Peyer's patch (tissue), 4 donors: ENCODE measurements around the gene LDLRAD3.
"Not testable (repeated sequence)": the region's sequence is repeated elsewhere in the genome, so short reads cannot be mapped to it uniquely, and the experiment has no call there.

Experiments
- POLR2A ChIP-seq, 2 donors: fragments of 450-650 bp; IDR thresholded peaks; one replicate each; pipeline ENCODE4 v1.5.1; 2017; ENCODE audit warnings: antibody characterized with exemption in 2 of 2, mild to moderate bottlenecking in 2 of 2, moderate library complexity in 2 of 2
- TF ChIP-seq, protein P1 (sequence below), 6 experiments: fragments of 450-650 bp in 4 of 6; fragments of 200-600 bp in 2 of 6; sonication (generic) in 1 of 6; IDR thresholded peaks; one replicate each; pipeline ENCODE4 v1.5.1; 2017 to 2019; ENCODE audit warnings: antibody characterized with exemption in 6 of 6, mild to moderate bottlenecking in 3 of 6, moderate library complexity in 1 of 6

- TF ChIP-seq, protein P1, sequence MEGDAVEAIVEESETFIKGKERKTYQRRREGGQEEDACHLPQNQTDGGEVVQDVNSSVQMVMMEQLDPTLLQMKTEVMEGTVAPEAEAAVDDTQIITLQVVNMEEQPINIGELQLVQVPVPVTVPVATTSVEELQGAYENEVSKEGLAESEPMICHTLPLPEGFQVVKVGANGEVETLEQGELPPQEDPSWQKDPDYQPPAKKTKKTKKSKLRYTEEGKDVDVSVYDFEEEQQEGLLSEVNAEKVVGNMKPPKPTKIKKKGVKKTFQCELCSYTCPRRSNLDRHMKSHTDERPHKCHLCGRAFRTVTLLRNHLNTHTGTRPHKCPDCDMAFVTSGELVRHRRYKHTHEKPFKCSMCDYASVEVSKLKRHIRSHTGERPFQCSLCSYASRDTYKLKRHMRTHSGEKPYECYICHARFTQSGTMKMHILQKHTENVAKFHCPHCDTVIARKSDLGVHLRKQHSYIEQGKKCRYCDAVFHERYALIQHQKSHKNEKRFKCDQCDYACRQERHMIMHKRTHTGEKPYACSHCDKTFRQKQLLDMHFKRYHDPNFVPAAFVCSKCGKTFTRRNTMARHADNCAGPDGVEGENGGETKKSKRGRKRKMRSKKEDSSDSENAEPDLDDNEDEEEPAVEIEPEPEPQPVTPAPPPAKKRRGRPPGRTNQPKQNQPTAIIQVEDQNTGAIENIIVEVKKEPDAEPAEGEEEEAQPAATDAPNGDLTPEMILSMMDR (IDR thresholded peaks at IDR 0.05), result not testable (repeated sequence)
- TF ChIP-seq POLR2A (IDR thresholded peaks at IDR 0.05), result not testable (repeated sequence)
These were observed 245.9 kb downstream of the LDLRAD3 start for GRCh38 chr11:36189735-36190134.
